DND-41 (cell line): ENCODE results near the gene NRCAM.

Source experiments
- EZH2 ChIP-seq: IDR thresholded peaks from 3 replicates; pipeline ENCODE4 v1.6.1; 2012; ENCODE audit warnings: borderline replicate concordance, low read depth, mild to moderate bottlenecking, moderate library complexity, low read length, inconsistent platforms; ENCODE audit not compliant: severe bottlenecking
- TF ChIP-seq, protein P1 (sequence below): IDR thresholded peaks from 2 replicates; pipeline ENCODE4 v1.5.1; 2012; ENCODE audit warnings: borderline replicate concordance, low read length, moderate library complexity, mild to moderate bottlenecking; ENCODE audit not compliant: poor library complexity, severe bottlenecking; ENCODE audit errors: extremely low read depth

GRCh38 chr7:108314049-108314448, 142.2 kb downstream of the NRCAM start:
- TF ChIP-seq, protein P1, sequence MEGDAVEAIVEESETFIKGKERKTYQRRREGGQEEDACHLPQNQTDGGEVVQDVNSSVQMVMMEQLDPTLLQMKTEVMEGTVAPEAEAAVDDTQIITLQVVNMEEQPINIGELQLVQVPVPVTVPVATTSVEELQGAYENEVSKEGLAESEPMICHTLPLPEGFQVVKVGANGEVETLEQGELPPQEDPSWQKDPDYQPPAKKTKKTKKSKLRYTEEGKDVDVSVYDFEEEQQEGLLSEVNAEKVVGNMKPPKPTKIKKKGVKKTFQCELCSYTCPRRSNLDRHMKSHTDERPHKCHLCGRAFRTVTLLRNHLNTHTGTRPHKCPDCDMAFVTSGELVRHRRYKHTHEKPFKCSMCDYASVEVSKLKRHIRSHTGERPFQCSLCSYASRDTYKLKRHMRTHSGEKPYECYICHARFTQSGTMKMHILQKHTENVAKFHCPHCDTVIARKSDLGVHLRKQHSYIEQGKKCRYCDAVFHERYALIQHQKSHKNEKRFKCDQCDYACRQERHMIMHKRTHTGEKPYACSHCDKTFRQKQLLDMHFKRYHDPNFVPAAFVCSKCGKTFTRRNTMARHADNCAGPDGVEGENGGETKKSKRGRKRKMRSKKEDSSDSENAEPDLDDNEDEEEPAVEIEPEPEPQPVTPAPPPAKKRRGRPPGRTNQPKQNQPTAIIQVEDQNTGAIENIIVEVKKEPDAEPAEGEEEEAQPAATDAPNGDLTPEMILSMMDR, result no peak
- no peak for TF ChIP-seq EZH2
